Measurements from ENCODE around the gene TRPM5.
A peak's percentile ranks its signal among the peaks of the same experiment; 100 is the strongest.

The TRPM5 gene

GRCh38 chr11:2419638-2420501 is 24.4 kb downstream of the TRPM5 start:
- DNase-seq, result peak; percentile 99

- no peak for DNase-seq
These were observed 25.5 kb downstream of the TRPM5 start for GRCh38 chr11:2418693-2419360.

- DNase-seq, result no peak
These were observed 26.2 kb downstream of the TRPM5 start for GRCh38 chr11:2417856-2418692.

GRCh38 chr11:2416765-2417164 is 27.5 kb downstream of the TRPM5 start:
- no peak for DNase-seq

- DNase-seq, result no peak
These were observed 28.5 kb downstream of the TRPM5 start for GRCh38 chr11:2415601-2416380.

- no peak for DNase-seq
These were observed 29.1 kb downstream of the TRPM5 start for GRCh38 chr11:2415171-2415570.

GRCh38 chr11:2414616-2415015 is 29.7 kb downstream of the TRPM5 start:
- no peak for DNase-seq

- DNase-seq, result no peak
These were observed 30.4 kb downstream of the TRPM5 start for GRCh38 chr11:2413742-2414579.

GRCh38 chr11:2412323-2412722 is 32.0 kb downstream of the TRPM5 start:
- DNase-seq, result no peak

- no peak for DNase-seq
These were observed 32.6 kb downstream of the TRPM5 start for GRCh38 chr11:2411446-2412305.

- no peak for DNase-seq
These were observed 33.7 kb downstream of the TRPM5 start for GRCh38 chr11:2410616-2411015.

- no peak for DNase-seq
These were observed 34.5 kb downstream of the TRPM5 start for GRCh38 chr11:2409611-2410468.

GRCh38 chr11:2409126-2409525 is 35.2 kb downstream of the TRPM5 start:
- no peak for DNase-seq

GRCh38 chr11:2408671-2409070 is 35.6 kb downstream of the TRPM5 start:
- no peak for DNase-seq

GRCh38 chr11:2406878-2407410 is 37.4 kb downstream of the TRPM5 start:
- no peak for DNase-seq

- no peak for DNase-seq
These were observed 37.9 kb downstream of the TRPM5 start for GRCh38 chr11:2406451-2406850.

GRCh38 chr11:2404735-2405196 is 39.5 kb downstream of the TRPM5 start:
- DNase-seq, result no peak

- no peak for DNase-seq
These were observed 41.2 kb downstream of the TRPM5 start for GRCh38 chr11:2402890-2403645.

Data from 8988T (cell line).